ENCODE results near the gene SLIT3.

SLIT3 gene

GRCh38 chr5:168852329-168852728 is 448.6 kb downstream of the SLIT3 start:
- in situ Hi-C loops (cut with HindIII; ENCODE audit: low pct_ligation_motif_present, low sequenced_read_pairs) = no loop called here
- DNase-seq = no peak
- no peak overlapping the region for H3K4me3 ChIP-seq (ENCODE audit: low read depth, low read length)
- no peak for TF ChIP-seq CTCF (IDR thresholded peaks at IDR 0.05; ENCODE audit: low read depth, low read length, missing control alignments)
- peaks cover 9% of the 10 kb centered on the region for H3K27me3 ChIP-seq (replicated peaks)
- H3K27ac ChIP-seq = no peak overlapping the region
- no peaks in the 10 kb centered on the region for H3K36me3 ChIP-seq (replicated peaks)

DNA sequence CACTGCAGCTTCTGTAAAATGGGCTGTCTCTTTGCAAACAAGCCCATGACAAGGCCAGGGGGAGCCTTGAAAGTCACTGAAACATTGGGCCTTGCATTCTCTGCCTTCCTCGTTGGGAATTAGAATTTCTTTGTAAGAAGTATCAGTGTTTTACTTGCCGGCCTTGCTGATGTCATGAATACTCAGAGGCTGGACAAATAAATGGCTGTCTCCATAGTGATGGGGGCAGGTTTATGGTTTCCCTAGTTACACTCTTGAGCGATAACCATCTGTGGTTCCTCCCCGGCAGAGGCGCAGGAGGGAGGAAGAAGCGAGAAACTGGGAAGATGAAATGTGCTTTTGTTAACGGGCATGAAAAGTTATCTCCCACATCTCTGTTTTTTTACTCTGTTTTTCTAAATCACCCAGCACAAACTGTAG is 449.0 kb downstream of the SLIT3 start:
- Histone ChIP-seq H3K27me3 (replicated peaks) (peaks cover 9% of the 10 kb centered on the region), H3K4me3 (ENCODE audit: low read depth, low read length) (no peak overlapping the region), H3K36me3 (replicated peaks) (no peaks in the 10 kb centered on the region), H3K27ac (no peak overlapping the region)
- DNase-seq = peak; percentile 94
- in situ Hi-C loops (cut with HindIII; ENCODE audit: low pct_ligation_motif_present, low sequenced_read_pairs) = no loop called here
- no peak for TF ChIP-seq CTCF (IDR thresholded peaks at IDR 0.05; ENCODE audit: low read depth, low read length, missing control alignments)

DNA sequence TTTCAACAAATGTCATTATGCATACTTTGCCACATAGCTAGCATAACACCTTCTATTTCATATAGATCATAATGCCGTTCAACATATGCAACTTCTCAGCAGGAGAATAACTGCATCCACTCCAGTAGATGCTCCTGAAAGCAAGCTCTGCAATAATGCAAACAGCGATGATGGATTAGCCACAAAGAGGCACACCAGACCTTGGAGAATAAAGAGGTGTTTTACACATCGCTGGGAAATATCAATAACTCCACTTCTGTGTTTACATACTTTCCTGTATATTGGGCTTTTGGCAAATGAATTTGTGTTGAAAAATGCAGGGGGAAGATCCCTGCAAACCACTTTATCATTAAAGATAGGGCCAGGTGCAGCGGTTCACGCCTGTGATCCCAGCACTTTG is 450.3 kb downstream of the SLIT3 start:
- no peak for TF ChIP-seq CTCF (IDR thresholded peaks at IDR 0.05; ENCODE audit: low read depth, low read length, missing control alignments)
- H3K27ac ChIP-seq = no peak overlapping the region
- no peak for DNase-seq
- H3K4me3 ChIP-seq (ENCODE audit: low read depth, low read length) = no peak overlapping the region
- peaks cover 9% of the 10 kb centered on the region for H3K27me3 ChIP-seq (replicated peaks)
- in situ Hi-C loops (cut with HindIII; ENCODE audit: low pct_ligation_motif_present, low sequenced_read_pairs) = no loop called here
- no peaks in the 10 kb centered on the region for H3K36me3 ChIP-seq (replicated peaks)

GRCh38 chr5:168848569-168848968 is 452.4 kb downstream of the SLIT3 start:
- H3K27ac ChIP-seq = no peak overlapping the region
- no peak for DNase-seq

DNA sequence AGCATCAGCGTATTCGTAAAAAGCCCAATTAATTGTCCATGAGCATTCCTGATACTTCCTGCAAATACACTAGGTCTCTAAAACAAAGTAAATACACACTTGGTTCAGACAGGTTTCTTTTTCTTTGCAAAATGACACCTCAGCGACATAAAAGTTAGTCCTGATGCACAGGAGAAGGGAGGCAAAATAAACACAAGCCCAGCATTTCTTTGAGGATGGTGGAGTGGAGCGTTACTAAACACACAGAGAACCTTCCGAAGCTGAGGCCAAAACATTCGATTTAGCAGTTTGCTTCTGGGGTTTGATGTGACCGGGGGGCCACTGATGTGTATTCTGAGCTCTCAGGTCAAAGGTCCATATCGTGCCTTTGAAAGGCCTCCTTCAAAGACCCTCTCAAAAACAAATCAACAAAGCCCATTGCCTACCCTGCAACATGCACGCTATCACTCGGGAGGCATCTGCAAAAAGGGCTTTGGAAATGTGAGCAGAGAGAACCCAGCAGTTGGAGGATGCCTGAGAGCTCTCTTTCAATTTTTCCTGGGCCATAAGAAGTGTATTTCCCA is 453.3 kb downstream of the SLIT3 start:
- no peak overlapping the region for H3K27ac ChIP-seq
- in situ Hi-C loops (cut with HindIII; ENCODE audit: low pct_ligation_motif_present, low sequenced_read_pairs) = no loop called here
- TF ChIP-seq CTCF (IDR thresholded peaks at IDR 0.05; ENCODE audit: low read depth, low read length, missing control alignments) = no peak
- peaks cover 7% of the 10 kb centered on the region for H3K27me3 ChIP-seq (replicated peaks)
- no peak overlapping the region for H3K4me3 ChIP-seq (ENCODE audit: low read depth, low read length)
- no peaks in the 10 kb centered on the region for H3K36me3 ChIP-seq (replicated peaks)
- DNase-seq = no peak

More at GRCh38 chr5:168848569-168848968, 452.4 kb downstream of the SLIT3 start:
- TF ChIP-seq CTCF (IDR thresholded peaks at IDR 0.05; ENCODE audit: low read depth, low read length, missing control alignments) = no peak
- no peak overlapping the region for H3K4me3 ChIP-seq (ENCODE audit: low read depth, low read length)
- in situ Hi-C loops (cut with HindIII; ENCODE audit: low pct_ligation_motif_present, low sequenced_read_pairs) = no loop called here
- H3K27me3 ChIP-seq (replicated peaks) = peaks cover 9% of the 10 kb centered on the region
- no peaks in the 10 kb centered on the region for H3K36me3 ChIP-seq (replicated peaks)

- in situ Hi-C loops (cut with HindIII; ENCODE audit: low pct_ligation_motif_present, low sequenced_read_pairs) = no loop called here
- TF ChIP-seq CTCF (IDR thresholded peaks at IDR 0.05; ENCODE audit: low read depth, low read length, missing control alignments) = no peak
Observed at GRCh38 chr5:168844922-168845296, 456.0 kb downstream of the SLIT3 start.

More at GRCh38 chr5:168844922-168845296, 456.0 kb downstream of the SLIT3 start:
- no peak overlapping the region for H3K27ac ChIP-seq
- no peaks in the 10 kb centered on the region for H3K36me3 ChIP-seq (replicated peaks)
- peaks cover 7% of the 10 kb centered on the region for H3K27me3 ChIP-seq (replicated peaks)
- DNase-seq = no peak
- H3K4me3 ChIP-seq (ENCODE audit: low read depth, low read length) = no peak overlapping the region
